Spleen (tissue), 13 donors: Measurements from ENCODE around the gene BTBD10. TPM values are rescaled to one million over a fixed set of nuclear protein-coding genes. Genes with fewer than 3 reads are reported as not detected.

Source experiments
- DNase-seq: peaks from one replicate; pipeline ENCODE4 v3.0.0-alpha.2; 2020
- H3K27ac ChIP-seq, 8 donors: fragments of 200-600 bp; sonication (generic) in 7 of 8; 1 replicate in 4 of 8; 2 replicates in 4 of 8; pipeline versions ENCODE4 v1.5.0 to v1.8.0; 2016 to 2021; ENCODE audit warnings: inconsistent platforms in 4 of 8, mild to moderate bottlenecking in 4 of 8, moderate library complexity in 1 of 8
- H3K27me3 ChIP-seq, 7 donors: fragments of 200-600 bp; sonication (generic) in 6 of 7; replicated peaks in 1 of 7; 1 replicate in 4 of 7; 2 replicates in 3 of 7; pipeline versions ENCODE4 v1.5.0 to v1.8.0; 2016 to 2021; ENCODE audit warnings: inconsistent platforms in 3 of 7, mild to moderate bottlenecking in 1 of 7
- H3K36me3 ChIP-seq, 6 donors: fragments of 200-600 bp; sonication (generic) in 5 of 6; 1 replicate in 4 of 6; 2 replicates in 2 of 6; pipeline versions ENCODE4 v1.5.0 to v1.8.0; 2016 to 2021; ENCODE audit warnings: inconsistent platforms in 2 of 6
- H3K4me1 ChIP-seq, 6 donors: fragments of 200-600 bp; sonication (generic) in 5 of 6; 1 replicate in 3 of 6; 2 replicates in 3 of 6; pipeline versions ENCODE4 v1.5.0 to v1.8.0; 2016 to 2021; ENCODE audit warnings: inconsistent platforms in 3 of 6
- H3K4me3 ChIP-seq, 8 donors: fragments of 200-600 bp; sonication (generic) in 7 of 8; 1 replicate in 4 of 8; 2 replicates in 4 of 8; pipeline versions ENCODE4 v1.5.0 to v1.8.0; 2016 to 2021; ENCODE audit warnings: inconsistent platforms in 4 of 8, mild to moderate bottlenecking in 4 of 8, moderate library complexity in 2 of 8
- H3K9me3 ChIP-seq, 8 donors: fragments of 200-600 bp; sonication (generic) in 7 of 8; 1 replicate in 4 of 8; 2 replicates in 4 of 8; pipeline versions ENCODE4 v1.5.0 to v1.8.0; 2016 to 2021; ENCODE audit warnings: inconsistent platforms in 4 of 8
- POLR2A ChIP-seq, 3 donors: fragments of 450-650 bp; IDR thresholded peaks; one replicate each; pipeline ENCODE4 v1.5.1; 2017; ENCODE audit warnings: antibody characterized with exemption in 3 of 3, mild to moderate bottlenecking in 1 of 3
- POLR2AphosphoS5 ChIP-seq, 3 donors: sonication (generic); formaldehyde crosslinking; IDR thresholded peaks; one replicate each; pipeline ENCODE4 v1.5.1; 2017; ENCODE audit warnings: antibody characterized with exemption in 3 of 3
- WGBS, 5 donors: extraction: QIAGEN DNeasy Blood & Tissue Kit in 3 of 5; methylation state at CpG; one replicate each; pipeline versions ENCODE4 v1.1.5 to v1.1.7; 2013 to 2018; 5-methylcytosine and 5-hydroxymethylcytosine counted together
- intact Hi-C: fragments of 100-400 bp; cut with DNase I; formaldehyde crosslinking; loops from one replicate; pipeline ENCODE4 v1.15.0; 2023; ENCODE audit warnings: low total_unique reads
- long read RNA-seq, 2 donors: transcript quantifications; one replicate each; lab custom pipeline, GENCODE V29; 2026
- polyA plus RNA-seq, 3 donors: library from polyadenylated mRNA; stranded (reverse); fragments of 200-250 nt; gene quantifications; one replicate each; pipeline ENCODE4 v1.2.1, GENCODE V29; 2013
- total RNA-seq, 7 donors: library from RNA; depleted of rRNA in 3 of 7; stranded (reverse); fragments of >200 nt in 3 of 7; fragmentation: NEBNext Ultra II Directional in 4 of 7; extraction: Animal tissue kit (Norgen Biotek cat#: 25700) in 4 of 7; gene quantifications; one replicate each; pipeline versions ENCODE4 v1.1.0 to v1.2.1, GENCODE V29; 2016 to 2021
- TF ChIP-seq, protein P1 (sequence below), 11 experiments: fragments of 200-600 bp in 7 of 11; fragments of 450-650 bp in 4 of 11; sonication (generic) in 4 of 11; IDR thresholded peaks in 8 of 11; conservative IDR thresholded peaks in 3 of 11; 1 replicate in 7 of 11; 2 replicates in 4 of 11; pipeline versions ENCODE4 v1.4.0 to v1.8.0; 2016 to 2021; ENCODE audit warnings: antibody characterized with exemption in 11 of 11, inconsistent platforms in 4 of 11, mild to moderate bottlenecking in 1 of 11
- donor health status: healthy with polysubstance abuse.
- donor health status: DM: no; HTN: no; CAD: no; lungs with moderate emphysema.
- donor health status: DM: no; HTN: no; CAD: no.
- donor health status: Bipolar disorder and iron deficiency.
- donor health status: healthy.
- donor health status: DM: no; HTN: no; CAD: no.
- donor health status: DM: yes; HTN: yes; CAD: no.

The BTBD10 gene
- 10 to 100 TPM; 23.9 to 32.5 (median 27.3) TPM for total RNA-seq
- 10 to 100 TPM in 2 of 3 donors, 1 to 10 TPM in 1; 8.8 to 13.2 (median 10.8) TPM for polyA plus RNA-seq
- long read RNA-seq, donor 1, partial matches to known transcripts: 0 of 8 reads
- long read RNA-seq, donor 1, other reads (novel, unspliced or antisense): 0 of 8 reads
- long read RNA-seq, donor 2, partial matches to known transcripts: 0 of 8 reads
- long read RNA-seq, donor 2, other reads (novel, unspliced or antisense): 0 of 8 reads

DNA sequence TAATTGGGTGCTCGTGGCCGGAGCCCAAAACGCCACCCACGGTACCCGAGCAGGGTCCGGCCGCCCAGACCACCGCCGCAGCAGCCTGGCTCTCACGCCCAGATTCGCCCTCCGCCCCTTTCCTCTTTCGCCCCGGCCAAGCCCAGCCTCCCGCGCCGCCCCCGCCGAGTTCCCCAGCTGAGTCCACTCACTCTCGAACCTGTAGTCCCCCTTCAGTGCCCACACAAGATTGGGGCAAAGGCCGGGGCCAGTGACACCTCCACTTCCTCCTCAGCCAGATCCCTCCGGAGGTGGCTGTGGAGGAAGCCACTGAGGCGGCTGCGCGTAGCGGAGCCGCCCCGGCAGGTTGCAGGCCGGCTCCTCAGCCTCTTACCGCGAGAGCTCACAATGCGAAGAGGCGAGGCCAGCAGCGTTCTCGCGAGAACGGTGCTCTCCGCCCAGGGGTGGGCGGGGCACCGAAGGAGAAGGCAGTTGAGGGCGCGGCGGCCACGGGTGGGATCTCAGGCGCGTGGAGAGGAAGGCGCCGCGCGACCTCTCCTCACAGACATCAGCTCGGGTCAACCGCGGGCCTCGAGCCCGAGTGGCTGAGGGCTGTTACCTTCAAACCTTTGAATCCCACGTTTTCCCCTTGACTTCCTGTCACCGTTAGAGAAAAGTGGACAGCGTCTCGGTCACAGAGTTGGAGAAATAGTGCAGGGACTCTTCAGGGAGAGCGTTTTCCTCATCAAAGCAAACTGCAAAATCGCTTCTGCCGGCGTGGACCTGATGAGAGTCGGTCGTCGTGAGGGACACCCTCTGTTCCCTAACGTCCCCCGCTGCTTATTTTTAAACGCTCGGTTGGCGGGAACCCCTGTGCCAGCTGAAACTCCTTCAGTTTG, at the start of gene BTBD10:
TSS of gene BTBD10 (minus strand) at position 322 of the 878 bp plus-strand sequence. CDS start 18,098 bp downstream, outside the sequence.
- TF ChIP-seq, protein P1, sequence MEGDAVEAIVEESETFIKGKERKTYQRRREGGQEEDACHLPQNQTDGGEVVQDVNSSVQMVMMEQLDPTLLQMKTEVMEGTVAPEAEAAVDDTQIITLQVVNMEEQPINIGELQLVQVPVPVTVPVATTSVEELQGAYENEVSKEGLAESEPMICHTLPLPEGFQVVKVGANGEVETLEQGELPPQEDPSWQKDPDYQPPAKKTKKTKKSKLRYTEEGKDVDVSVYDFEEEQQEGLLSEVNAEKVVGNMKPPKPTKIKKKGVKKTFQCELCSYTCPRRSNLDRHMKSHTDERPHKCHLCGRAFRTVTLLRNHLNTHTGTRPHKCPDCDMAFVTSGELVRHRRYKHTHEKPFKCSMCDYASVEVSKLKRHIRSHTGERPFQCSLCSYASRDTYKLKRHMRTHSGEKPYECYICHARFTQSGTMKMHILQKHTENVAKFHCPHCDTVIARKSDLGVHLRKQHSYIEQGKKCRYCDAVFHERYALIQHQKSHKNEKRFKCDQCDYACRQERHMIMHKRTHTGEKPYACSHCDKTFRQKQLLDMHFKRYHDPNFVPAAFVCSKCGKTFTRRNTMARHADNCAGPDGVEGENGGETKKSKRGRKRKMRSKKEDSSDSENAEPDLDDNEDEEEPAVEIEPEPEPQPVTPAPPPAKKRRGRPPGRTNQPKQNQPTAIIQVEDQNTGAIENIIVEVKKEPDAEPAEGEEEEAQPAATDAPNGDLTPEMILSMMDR (IDR thresholded peaks at IDR 0.05 in 8 of 11, conservative IDR thresholded peaks at IDR 0.05 in 3 of 11): peak in 6 of 11 experiments; percentile 19 to 73 (median 62)
- peak in 2 of 3 donors; percentile 48 to 77 for TF ChIP-seq POLR2A (IDR thresholded peaks at IDR 0.05)
- peak; percentile 96 for TF ChIP-seq POLR2AphosphoS5 (IDR thresholded peaks at IDR 0.05)
- H3K4me1 ChIP-seq: peaks cover 10 to 53% (median 33%) of the 10 kb centered on the region in 6 donors
- intact Hi-C loops: no loop called here
- DNase-seq: peak; percentile 98
- peak within 1 kb of the TSS; percentile 88 to 97 (median 93) for H3K27ac ChIP-seq
- no peaks in the 10 kb centered on the region for H3K27me3 ChIP-seq
- H3K36me3 ChIP-seq: peaks cover 0 to 10% (median 0%) of the 10 kb centered on the region in 6 donors
- 0 to 1% (median 0%) methylated on average over 27 to 71 of the region's 71 CpGs for WGBS, 5 donors
- no peaks in the 10 kb centered on the region for H3K9me3 ChIP-seq
- peak within 1 kb of the TSS; percentile 87 to 98 (median 92) for H3K4me3 ChIP-seq

DNA sequence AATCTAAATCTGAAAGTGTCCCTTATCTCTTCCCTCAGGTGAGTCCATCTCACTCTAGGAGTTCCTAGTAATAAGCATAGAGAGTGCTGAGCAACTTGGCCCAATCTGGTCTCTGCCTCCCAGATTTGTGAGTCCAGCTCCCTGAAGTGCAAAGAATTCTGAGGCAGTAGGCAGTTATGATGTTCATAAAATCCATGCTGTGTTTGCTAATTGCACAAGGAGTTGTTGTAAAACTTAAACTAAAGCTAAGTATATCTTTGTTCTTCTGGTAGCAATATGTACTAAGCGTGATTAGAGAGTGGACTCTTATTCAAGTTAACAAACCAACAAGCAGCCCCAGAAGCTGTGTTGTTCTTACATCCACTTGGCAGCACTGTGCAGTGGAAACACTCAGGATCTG, 40.4 kb upstream of the BTBD10 start:
- Histone ChIP-seq H3K4me1 (no peaks in the 10 kb centered on the region), H3K9me3 (peaks cover 0 to 2% (median 0%) of the 10 kb centered on the region in 8 donors), H3K27me3 (peaks cover 0 to 8% (median 0%) of the 10 kb centered on the region in 7 donors), H3K27ac (no peak overlapping the region), H3K4me3 (no peak overlapping the region), H3K36me3 (no peaks in the 10 kb centered on the region)
- WGBS, 5 donors: 82 to 100% (median 97%) methylated on average over 1 of the region's 1 CpG
- no peak for DNase-seq
- TF ChIP-seq POLR2AphosphoS5 (IDR thresholded peaks at IDR 0.05) (no peak), POLR2A (IDR thresholded peaks at IDR 0.05) (no peak)
- TF ChIP-seq, protein P1 (IDR thresholded peaks at IDR 0.05 in 8 of 11, conservative IDR thresholded peaks at IDR 0.05 in 3 of 11): no peak
- intact Hi-C loops: no loop called here

DNA sequence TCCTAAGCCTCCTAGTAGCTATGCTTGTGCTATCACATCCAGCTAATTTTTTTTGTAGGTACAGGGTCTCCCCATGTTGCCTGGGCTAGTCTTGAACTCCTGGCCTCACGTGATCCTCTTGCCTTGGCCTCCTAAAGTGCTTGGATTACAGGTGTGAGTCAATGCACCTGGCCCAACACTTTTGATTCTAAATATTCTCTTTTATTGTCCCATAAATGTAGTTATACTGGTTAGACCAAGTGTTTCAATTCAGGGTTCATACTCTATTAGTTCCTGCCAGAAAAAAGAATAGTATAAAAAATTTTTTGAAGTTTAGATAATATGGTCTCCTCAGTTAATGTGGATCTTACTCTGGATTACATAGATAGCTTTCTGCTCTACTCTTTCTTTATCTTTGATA, 39.5 kb upstream of the BTBD10 start:
- no peak for TF ChIP-seq POLR2A (IDR thresholded peaks at IDR 0.05)
- H3K4me3 ChIP-seq: no peak overlapping the region

DNA sequence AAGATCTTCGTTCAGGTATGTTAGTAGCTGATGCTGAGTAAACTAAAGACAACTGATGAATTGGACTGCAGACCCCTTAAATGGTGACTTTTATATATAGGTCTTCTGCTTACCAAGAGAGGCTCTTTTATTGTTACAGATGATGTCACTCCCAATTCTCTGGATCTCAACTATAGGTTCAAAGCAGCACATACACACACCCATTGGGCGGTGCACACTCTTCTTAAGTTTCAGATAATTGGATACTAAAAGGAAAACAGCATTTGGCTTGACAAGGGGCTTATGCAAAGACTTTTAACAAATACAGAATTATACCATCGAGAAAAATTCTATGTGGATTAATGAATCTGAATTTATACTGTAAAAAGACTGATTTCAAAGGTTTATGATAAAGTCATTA, 32.9 kb upstream of the BTBD10 start, which contains the start of gene PTH:
TSS of gene PTH (minus strand) at position 69 of the 400 bp plus-strand sequence. CDS start 3,142 bp downstream, outside the sequence.
- Histone ChIP-seq H3K27ac (no peak within 1 kb of the TSS), H3K4me3 (no peak within 1 kb of the TSS), H3K9me3 (peaks cover 0 to 3% (median 0%) of the 10 kb centered on the region in 8 donors), H3K36me3 (no peaks in the 10 kb centered on the region), H3K4me1 (no peaks in the 10 kb centered on the region), H3K27me3 (peaks cover 0 to 15% (median 0%) of the 10 kb centered on the region in 7 donors)
- no peak for DNase-seq
- intact Hi-C loops: no loop called here
- WGBS, 5 donors: 86 to 93% (median 89%) methylated on average over 3 of the region's 3 CpGs
- TF ChIP-seq, protein P1 (IDR thresholded peaks at IDR 0.05 in 8 of 11, conservative IDR thresholded peaks at IDR 0.05 in 3 of 11): no peak

More for the DNA sequence above, 39.5 kb upstream of the BTBD10 start:
- Histone ChIP-seq H3K9me3 (peaks cover 0 to 3% (median 0%) of the 10 kb centered on the region in 8 donors), H3K36me3 (no peaks in the 10 kb centered on the region), H3K4me1 (no peaks in the 10 kb centered on the region), H3K27me3 (peaks cover 0 to 15% (median 0%) of the 10 kb centered on the region in 7 donors), H3K27ac (no peak overlapping the region)
- DNase-seq: no peak
- intact Hi-C loops: no loop called here
- 63 to 77% (median 68%) methylated on average over 1 of the region's 1 CpG for WGBS, 5 donors
